Natural killer cell (primary cell): Measurements from ENCODE around the gene REC8. TPM values are rescaled to one million over a fixed set of nuclear protein-coding genes. Genes with fewer than 3 reads are reported as not detected.

Experiments
- ATAC-seq, 3 donors: fragments of 150-1000 bp in 2 of 3; fragments of 200-7000 bp in 1 of 3; cut with Tn5 transposase; 1 replicate in 1 of 3; 2 replicates in 2 of 3; pipeline ENCODE4 v1.10.0; 2021; ENCODE audit warnings: mild to moderate bottlenecking in 2 of 3, moderate library complexity in 2 of 3
- DNase-seq, 2 donors: peaks; one replicate each; pipeline versions ENCODE4 v3.0.0 to v3.0.0-alpha.2; 2013 to 2021; ENCODE audit warnings: mixed read lengths in 1 of 2
- H3K27ac ChIP-seq: one replicate; pipeline ENCODE4 v1.5.1; 2013; ENCODE audit warnings: mild to moderate bottlenecking, low read length
- H3K27me3 ChIP-seq: one replicate; pipeline ENCODE4 v1.6.1; 2013; ENCODE audit warnings: low read length; ENCODE audit not compliant: control insufficient read depth, insufficient read depth
- H3K36me3 ChIP-seq: one replicate; pipeline ENCODE4 v1.6.1; 2013; ENCODE audit warnings: low read length; ENCODE audit not compliant: control insufficient read depth, insufficient read depth
- H3K4me1 ChIP-seq: one replicate; pipeline ENCODE4 v1.6.1; 2013; ENCODE audit warnings: low read length; ENCODE audit not compliant: control insufficient read depth, insufficient read depth
- H3K4me3 ChIP-seq: one replicate; pipeline ENCODE4 v1.5.1; 2013; ENCODE audit warnings: low read length
- H3K9me3 ChIP-seq: one replicate; pipeline ENCODE4 v1.6.1; 2013; ENCODE audit warnings: low read length; ENCODE audit not compliant: control insufficient read depth, insufficient read depth
- H3K27ac Mint-ChIP-seq, 2 donors: one replicate each; pipeline ENCODE4 v1.8.0; 2022; ENCODE audit warnings: mild to moderate bottlenecking in 2 of 2, mixed read lengths in 2 of 2, moderate library complexity in 1 of 2
- H3K27me3 Mint-ChIP-seq, 2 donors: one replicate each; pipeline ENCODE4 v1.8.0; 2022; ENCODE audit warnings: low read depth in 2 of 2, mixed read lengths in 2 of 2
- H3K36me3 Mint-ChIP-seq: one replicate; pipeline ENCODE4 v1.8.0; 2022; ENCODE audit warnings: mixed read lengths
- H3K4me1 Mint-ChIP-seq, 2 donors: one replicate each; pipeline ENCODE4 v1.8.0; 2022; ENCODE audit warnings: mixed read lengths in 2 of 2
- H3K4me3 Mint-ChIP-seq: one replicate; pipeline ENCODE4 v1.8.0; 2022; ENCODE audit warnings: mild to moderate bottlenecking, moderate library complexity, mixed read lengths
- H3K9me3 Mint-ChIP-seq, 2 donors: one replicate each; pipeline ENCODE4 v1.8.0; 2022; ENCODE audit warnings: mixed read lengths in 2 of 2
- CTCF ChIP-seq: fragments of 200-600 bp; IDR thresholded peaks from one replicate; pipeline ENCODE4 v1.8.0; 2022; ENCODE audit warnings: antibody characterized with exemption
- WGBS: methylation state at CpG from one replicate; pipeline ENCODE4 v1.1.7; 2013; ENCODE audit warnings: missing lambda C conversion rate; ENCODE audit not compliant: insufficient coverage; 5-methylcytosine and 5-hydroxymethylcytosine counted together
- intact Hi-C: fragments of 100-400 bp; cut with micrococcal nuclease; formaldehyde crosslinking; loops from one replicate; pipeline ENCODE4 v1.14.2; 2022
- total RNA-seq, 4 donors: library from RNA; stranded (reverse); fragments of 120-200 nt in 1 of 4; gene quantifications; one replicate each; pipeline versions ENCODE4 v1.2.3 to v1.2.4, GENCODE V29; 2013 to 2022

REC8 gene
- total RNA-seq, 3 donors from 2014 or later (not counting 1 experiment from before 2014, with no cell fraction given): 77.7 to 138 (median 103) TPM

- peaks cover 7% of the 10 kb centered on the region for H3K36me3 ChIP-seq
- intact Hi-C loops: no loop called here
- no peaks in the 10 kb centered on the region for H3K9me3 ChIP-seq
- peaks cover 24 to 32% of the 10 kb centered on the region in 2 donors for H3K4me1 Mint-ChIP-seq
- H3K27ac ChIP-seq: no peak overlapping the region
- H3K36me3 Mint-ChIP-seq: no peaks in the 10 kb centered on the region
- no peak for TF ChIP-seq CTCF
- 56% methylated on average over 1 of the region's 1 CpG for WGBS
- H3K27ac Mint-ChIP-seq: no peak overlapping the region
- peaks cover 24% of the 10 kb centered on the region for H3K4me1 ChIP-seq
- H3K4me3 ChIP-seq: no peak overlapping the region
- no peak for DNase-seq
- no peaks in the 10 kb centered on the region for H3K27me3 ChIP-seq
- ATAC-seq: no peak
- H3K27me3 Mint-ChIP-seq: no peaks in the 10 kb centered on the region
- H3K9me3 Mint-ChIP-seq: no peaks in the 10 kb centered on the region
- no peak overlapping the region for H3K4me3 Mint-ChIP-seq
Observed at GRCh38 chr14:24228902-24229301, 57.0 kb downstream of the REC8 start.

Other genes with a start within 250 kb of the REC8 start
- 10 to 100 TPM in 1 of 3 donors, 1 to 10 TPM in 2; 7.5 to 10.1 (median 9.9) TPM for gene DHRS4, start 218.3 kb upstream of the REC8 start, total RNA-seq
- 10 to 100 TPM in 1 of 3 donors, 1 to 10 TPM in 2; 8.6 to 12.4 (median 9.7) TPM for gene DHRS4L2, start 183.2 kb upstream of the REC8 start, total RNA-seq
- 10 to 100 TPM; 17.8 to 28.6 (median 18.6) TPM for gene CARMIL3, start 120.1 kb upstream of the REC8 start, total RNA-seq
- not detected for gene CPNE6, start 100.5 kb upstream of the REC8 start, total RNA-seq
- gene PCK2, start 77.8 kb upstream of the REC8 start, total RNA-seq: 10 to 100 TPM in 2 of 3 donors, 1 to 10 TPM in 1; 9.8 to 13.8 (median 12.3) TPM
- gene DCAF11, start 57.3 kb upstream of the REC8 start, total RNA-seq: 10 to 100 TPM; 77.5 to 99.3 (median 96.3) TPM
- 1 to 10 TPM in 2 of 3 donors, under 1 TPM in 1; 0.78 to 3.3 (median 2.8) TPM for gene NRL, start 57.1 kb upstream of the REC8 start, total RNA-seq
- gene FITM1, start 41.4 kb upstream of the REC8 start, total RNA-seq: 1 to 10 TPM in 2 of 3 donors, under 1 TPM in 1; 0.80 to 2.8 (median 2.3) TPM
- 100 to 1,000 TPM; 315 to 345 (median 318) TPM for gene PSME1, start 35.9 kb upstream of the REC8 start, total RNA-seq
- 10 to 100 TPM in 2 of 3 donors, 1 to 10 TPM in 1; 9.3 to 12.3 (median 12.0) TPM for gene EMC9, start 30.5 kb upstream of the REC8 start, total RNA-seq
- 100 to 1,000 TPM; 193 to 237 (median 234) TPM for gene PSME2, start 25.5 kb upstream of the REC8 start, total RNA-seq
- gene RNF31, start 24.6 kb upstream of the REC8 start, total RNA-seq: 100 to 1,000 TPM in 2 of 3 donors, 10 to 100 TPM in 1; 96.9 to 134 (median 125) TPM
- 100 to 1,000 TPM; 178 to 348 (median 319) TPM for gene IRF9, start 10.8 kb upstream of the REC8 start, total RNA-seq
- 10 to 100 TPM; 46.2 to 61.5 (median 51.9) TPM for gene IPO4, start 16.7 kb downstream of the REC8 start, total RNA-seq
- 10 to 100 TPM; 15.2 to 32.1 (median 28.7) TPM for gene TM9SF1, start 23.4 kb downstream of the REC8 start, total RNA-seq
- 1 to 10 TPM; 1.3 to 2.9 (median 1.5) TPM for gene TSSK4, start 33.6 kb downstream of the REC8 start, total RNA-seq
- 100 to 1,000 TPM; 105 to 118 (median 115) TPM for gene CHMP4A, start 41.4 kb downstream of the REC8 start, total RNA-seq
- gene MDP1, start 44.0 kb downstream of the REC8 start, total RNA-seq: 1 to 10 TPM; 4.0 to 6.1 (median 5.5) TPM
- 100 to 1,000 TPM in 1 of 3 donors, 10 to 100 TPM in 2; 93.6 to 109 (median 95.9) TPM for gene NEDD8, start 60.3 kb downstream of the REC8 start, total RNA-seq
- gene GMPR2, start 60.8 kb downstream of the REC8 start, total RNA-seq: 10 to 100 TPM; 46.5 to 63.3 (median 53.3) TPM
- 100 to 1,000 TPM; 158 to 269 (median 176) TPM for gene TINF2, start 70.5 kb downstream of the REC8 start, total RNA-seq
- 1 to 10 TPM; 1.7 to 4.9 (median 4.7) TPM for gene TGM1, start 91.1 kb downstream of the REC8 start, total RNA-seq
- 10 to 100 TPM; 72.9 to 95.1 (median 88.5) TPM for gene RABGGTA, start 99.5 kb downstream of the REC8 start, total RNA-seq
- 10 to 100 TPM; 39.8 to 59.0 (median 43.3) TPM for gene DHRS1, start 127.7 kb downstream of the REC8 start, total RNA-seq
- gene NOP9, start 127.8 kb downstream of the REC8 start, total RNA-seq: 10 to 100 TPM; 34.9 to 47.8 (median 39.2) TPM
- gene CIDEB, start 135.9 kb downstream of the REC8 start, total RNA-seq: 10 to 100 TPM; 40.0 to 59.6 (median 46.6) TPM
- 10 to 100 TPM; 27.6 to 40.5 (median 37.4) TPM for gene LTB4R2, start 138.1 kb downstream of the REC8 start, total RNA-seq
- gene LTB4R, start 139.4 kb downstream of the REC8 start, total RNA-seq: 10 to 100 TPM; 33.5 to 55.7 (median 49.7) TPM
- 10 to 100 TPM in 2 of 3 donors, 1 to 10 TPM in 1; 9.8 to 17.6 (median 11.3) TPM for gene ADCY4, start 163.0 kb downstream of the REC8 start, total RNA-seq
- gene RIPK3, start 167.9 kb downstream of the REC8 start, total RNA-seq: 10 to 100 TPM; 36.1 to 58.2 (median 45.5) TPM
- not detected for gene NFATC4, start 196.1 kb downstream of the REC8 start, total RNA-seq
- under 1 TPM; 0.23 to 0.53 (median 0.42) TPM for gene NYNRIN, start 226.9 kb downstream of the REC8 start, total RNA-seq